Hepatocyte (in vitro differentiated cells): ENCODE measurements around the gene PTPN14. TPM values are rescaled to one million over a fixed set of nuclear protein-coding genes. Genes with fewer than 3 reads are reported as not detected.

Experiments
- DNase-seq: peaks from one replicate; pipeline ENCODE4 v3.0.0-alpha.2; 2016; ENCODE audit warnings: low spot score
- H2AFZ ChIP-seq: fragments of 200-600 bp; sonication (generic); 2 replicates; pipeline ENCODE4 v1.6.0; 2016; ENCODE audit warnings: antibody characterized with exemption, mild to moderate bottlenecking
- H3K27ac ChIP-seq: fragments of 200-600 bp; sonication (generic); 2 replicates; pipeline ENCODE4 v1.5.1; 2016; ENCODE audit warnings: mild to moderate bottlenecking
- H3K27me3 ChIP-seq: fragments of 200-600 bp; sonication (generic); 2 replicates; pipeline ENCODE4 v1.6.1; 2016
- H3K36me3 ChIP-seq: fragments of 200-600 bp; sonication (generic); replicated peaks from 2 replicates; pipeline ENCODE4 v1.5.1; 2016; ENCODE audit warnings: low read depth; ENCODE audit not compliant: insufficient read depth
- H3K4me1 ChIP-seq: fragments of 200-600 bp; sonication (generic); 2 replicates; pipeline ENCODE4 v1.5.1; 2016; ENCODE audit warnings: mild to moderate bottlenecking, moderate library complexity; ENCODE audit not compliant: insufficient read depth
- H3K4me2 ChIP-seq: fragments of 200-600 bp; sonication (generic); 2 replicates; pipeline ENCODE4 v1.6.0; 2016
- H3K4me3 ChIP-seq: fragments of 200-600 bp; sonication (generic); 2 replicates; pipeline ENCODE4 v1.5.1; 2016; ENCODE audit warnings: mild to moderate bottlenecking
- H3K79me2 ChIP-seq: fragments of 200-600 bp; sonication (generic); 2 replicates; pipeline ENCODE4 v1.6.0; 2017; ENCODE audit warnings: mild to moderate bottlenecking
- H3K9me2 ChIP-seq: fragments of 200-600 bp; sonication (generic); replicated peaks from 2 replicates; pipeline ENCODE4 v1.6.0; 2017; ENCODE audit warnings: mild to moderate bottlenecking; ENCODE audit not compliant: insufficient read depth
- H3K9me3 ChIP-seq: fragments of 200-600 bp; sonication (generic); 2 replicates; pipeline ENCODE4 v1.5.1; 2016; ENCODE audit warnings: low read depth, mild to moderate bottlenecking
- H4K20me1 ChIP-seq: fragments of 200-600 bp; sonication (generic); 2 replicates; pipeline ENCODE4 v1.6.0; 2016; ENCODE audit warnings: mild to moderate bottlenecking; ENCODE audit not compliant: insufficient read depth, poor library complexity, severe bottlenecking
- CTCF ChIP-seq: fragments of 200-600 bp; sonication (generic); IDR thresholded peaks from 2 replicates; pipeline ENCODE4 v1.5.1; 2016; ENCODE audit warnings: antibody characterized with exemption, mild to moderate bottlenecking; ENCODE audit not compliant: poor library complexity
- EZH2 ChIP-seq: fragments of 200-600 bp; sonication (generic); IDR thresholded peaks from 2 replicates; pipeline ENCODE4 v1.6.1; 2016; ENCODE audit warnings: antibody characterized with exemption, mild to moderate bottlenecking, borderline replicate concordance
- EZH2phosphoT487 ChIP-seq: fragments of 200-600 bp; sonication (generic); IDR thresholded peaks from one replicate; pipeline ENCODE4 v1.6.1; 2018; ENCODE audit warnings: antibody characterized with exemption, mild to moderate bottlenecking, low read depth, moderate library complexity; ENCODE audit not compliant: unreplicated experiment, severe bottlenecking
- WGBS: methylation state at CpG from one replicate; pipeline ENCODE4 v1.1.6; 2016; ENCODE audit warnings: low lambda C conversion rate; ENCODE audit errors: missing lambda C conversion rate; 5-methylcytosine and 5-hydroxymethylcytosine counted together
- polyA plus RNA-seq: library from polyadenylated mRNA; unstranded; fragments of >200 nt; fragmentation: Nextera tagmentation; extraction: Ambion mirVana; gene quantifications from 2 replicates; pipeline ENCODE4 v1.2.1, GENCODE V29; 2016
- total RNA-seq: library from RNA; depleted of rRNA; stranded (reverse); fragments of >200 nt; gene quantifications from 2 replicates; pipeline ENCODE4 v1.2.3, GENCODE V29; 2014

PTPN14 gene
- total and polyA plus RNA-seq, 2 experiments from 2014 or later, result 9.5 to 21.7 TPM

GRCh38 chr1:214583824-214584554, 32.6 kb upstream of the PTPN14 start:
- Histone ChIP-seq H2AFZ (no peak overlapping the region), H3K4me3 (no peak overlapping the region), H3K27ac (no peak overlapping the region), H4K20me1 (no peaks in the 10 kb centered on the region), H3K9me3 (no peaks in the 10 kb centered on the region), H3K4me2 (no peak overlapping the region), H3K36me3 (no peaks in the 10 kb centered on the region), H3K4me1 (no peaks in the 10 kb centered on the region), H3K9me2 (no peaks in the 10 kb centered on the region), H3K27me3 (no peaks in the 10 kb centered on the region), H3K79me2 (no peaks in the 10 kb centered on the region)
- TF ChIP-seq EZH2, result no peak
- WGBS, result 92% methylated on average over 7 of the region's 7 CpGs
- DNase-seq, result no peak

GRCh38 chr1:214583113-214583512, 31.7 kb upstream of the PTPN14 start:
- Histone ChIP-seq H3K79me2 (no peaks in the 10 kb centered on the region), H3K27ac (no peak overlapping the region), H2AFZ (no peak overlapping the region), H3K9me2 (no peaks in the 10 kb centered on the region), H3K27me3 (no peaks in the 10 kb centered on the region), H4K20me1 (no peaks in the 10 kb centered on the region), H3K36me3 (no peaks in the 10 kb centered on the region), H3K4me2 (no peak overlapping the region), H3K4me3 (no peak overlapping the region), H3K4me1 (no peaks in the 10 kb centered on the region), H3K9me3 (no peaks in the 10 kb centered on the region)
- WGBS, result 72% methylated on average over 6 of the region's 6 CpGs
- no peak for DNase-seq
- TF ChIP-seq EZH2, result no peak
- TF ChIP-seq CTCF, result no peak
- no peak for TF ChIP-seq EZH2phosphoT487

- H3K27ac ChIP-seq, result no peak overlapping the region
- no peak overlapping the region for H3K4me2 ChIP-seq
- no peaks in the 10 kb centered on the region for H3K9me3 ChIP-seq
- H3K79me2 ChIP-seq, result no peaks in the 10 kb centered on the region
- no peak overlapping the region for H3K4me3 ChIP-seq
- no peaks in the 10 kb centered on the region for H3K9me2 ChIP-seq
- no peak overlapping the region for H2AFZ ChIP-seq
- H3K27me3 ChIP-seq, result no peaks in the 10 kb centered on the region
- H3K36me3 ChIP-seq, result no peaks in the 10 kb centered on the region
- no peaks in the 10 kb centered on the region for H4K20me1 ChIP-seq
- H3K4me1 ChIP-seq, result no peaks in the 10 kb centered on the region
- no peak for DNase-seq
- 71% methylated on average over 7 of the region's 7 CpGs for WGBS
- no peak for TF ChIP-seq CTCF
These were observed 31.0 kb upstream of the PTPN14 start for GRCh38 chr1:214582289-214582891.

- no peaks in the 10 kb centered on the region for H3K9me3 ChIP-seq
- no peak overlapping the region for H3K4me2 ChIP-seq
- H3K4me1 ChIP-seq, result no peaks in the 10 kb centered on the region
- no peaks in the 10 kb centered on the region for H3K79me2 ChIP-seq
- H3K36me3 ChIP-seq, result no peaks in the 10 kb centered on the region
- no peak overlapping the region for H2AFZ ChIP-seq
- no peak overlapping the region for H3K4me3 ChIP-seq
- TF ChIP-seq CTCF, result no peak
- no peak for TF ChIP-seq EZH2phosphoT487
- TF ChIP-seq EZH2, result no peak
- WGBS, result 53% methylated on average over 2 of the region's 2 CpGs
- no peaks in the 10 kb centered on the region for H4K20me1 ChIP-seq
- H3K27ac ChIP-seq, result no peak overlapping the region
- H3K27me3 ChIP-seq, result no peaks in the 10 kb centered on the region
- H3K9me2 ChIP-seq, result no peaks in the 10 kb centered on the region
- DNase-seq, result no peak
These were observed 30.4 kb upstream of the PTPN14 start for GRCh38 chr1:214581785-214582184.
